Stimulated activated naive CD4-positive, alpha-beta T cell treated with Interleukin-2 at 50 U/mL for 16 hours (primary cell): ENCODE results near the gene CLDN20.

Source experiments
- DNase-seq: peaks from one replicate; lab custom pipeline; 2025; lab: John Stamatoyannopoulos, UW

The CLDN20 gene

GRCh38 chr6:155245193-155245592 lies 18.6 kb upstream of the CLDN20 start:
- no peak for DNase-seq

DNA sequence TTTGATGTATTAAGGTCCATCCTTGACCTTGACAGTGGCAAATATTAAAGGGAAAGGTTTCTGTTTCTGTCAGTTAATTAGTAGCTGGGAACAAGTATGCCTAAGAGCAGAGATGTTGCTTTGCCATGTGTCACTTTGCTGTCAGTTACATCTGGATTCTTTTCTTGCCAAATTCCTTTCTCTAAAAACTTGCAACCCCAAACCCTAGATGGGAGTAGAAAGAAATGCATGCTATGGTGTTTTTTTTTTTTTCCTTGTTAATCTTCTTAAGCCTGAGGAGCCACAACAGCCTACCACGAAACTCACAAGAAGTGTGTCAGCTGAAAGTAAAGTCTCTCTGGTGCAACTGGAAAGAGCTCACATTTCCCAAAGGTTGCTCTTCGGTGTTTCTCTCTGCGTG lies 18.0 kb upstream of the CLDN20 start:
- DNase-seq = no peak

DNA sequence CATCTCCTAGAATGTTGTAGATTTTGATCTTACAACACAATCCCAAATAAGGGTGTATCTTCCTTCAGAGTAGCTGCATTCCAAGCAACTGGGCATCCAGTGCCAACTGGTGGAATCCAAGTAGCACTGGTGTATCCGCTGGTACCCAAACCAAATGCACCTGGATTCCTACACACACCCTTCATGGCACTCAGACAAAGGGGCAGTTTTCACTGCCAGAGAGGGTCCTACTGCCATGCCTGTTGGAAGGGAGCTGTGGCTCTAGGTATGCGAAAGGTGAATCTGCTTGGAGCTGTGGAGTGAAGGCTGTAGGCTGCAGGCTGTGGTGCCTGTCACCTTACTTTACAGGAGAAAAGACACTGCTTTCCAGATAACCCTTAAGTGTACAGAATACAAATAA lies 17.0 kb upstream of the CLDN20 start:
- no peak for DNase-seq

DNA sequence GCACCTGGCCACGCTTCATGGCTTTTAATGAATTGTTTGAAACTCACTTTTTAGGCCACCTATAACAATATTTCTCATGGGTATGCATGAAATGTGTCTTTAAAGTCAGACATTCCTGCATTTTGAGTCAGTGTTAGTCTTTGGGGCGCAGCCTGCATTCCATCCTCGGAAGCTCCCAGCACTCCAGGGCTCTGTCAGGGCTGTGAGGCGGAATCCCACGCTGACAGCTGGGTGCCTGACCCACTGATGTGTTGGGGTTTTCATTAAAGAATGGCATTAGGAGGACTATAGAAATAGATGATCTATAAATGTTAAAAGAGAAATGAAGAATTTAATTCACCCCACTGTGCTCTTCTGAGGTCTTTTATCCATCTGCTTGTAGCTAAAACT lies 16.2 kb upstream of the CLDN20 start:
- no peak for DNase-seq

GRCh38 chr6:155248008-155249001 lies 15.5 kb upstream of the CLDN20 start:
- peak; percentile 13 for DNase-seq

DNA sequence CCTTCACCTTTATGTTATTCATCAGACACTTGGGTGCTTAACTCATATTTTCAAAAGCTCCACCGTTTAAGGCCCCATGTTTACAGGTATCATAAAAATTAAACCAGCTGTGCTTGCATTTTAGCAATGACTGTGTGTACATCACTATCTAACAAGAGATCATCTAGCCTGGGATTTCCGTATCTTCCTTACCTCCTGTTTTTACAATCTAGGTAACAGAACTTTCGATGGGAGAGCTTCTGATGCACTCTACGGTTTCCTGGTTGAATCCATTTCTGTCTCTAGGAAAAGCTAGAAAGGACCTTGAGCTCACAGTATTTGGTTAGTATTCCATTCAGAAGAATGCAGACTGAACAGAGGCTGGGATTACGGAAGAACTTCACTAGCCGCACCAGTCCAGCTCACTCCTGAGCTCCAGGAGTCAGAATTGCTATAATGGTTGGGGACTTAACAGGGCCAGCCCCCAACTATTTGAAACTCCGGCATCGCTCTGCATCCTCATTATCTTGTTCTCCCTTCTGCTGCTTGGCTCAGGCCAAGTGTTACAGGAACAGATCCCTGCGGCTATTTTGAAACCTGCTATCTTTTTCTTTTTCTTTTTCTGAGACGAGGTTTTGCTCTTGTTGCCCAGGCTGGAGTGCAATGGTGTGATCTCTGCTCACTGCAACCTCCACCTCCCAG lies 13.0 kb upstream of the CLDN20 start:
- DNase-seq = no peak

DNA sequence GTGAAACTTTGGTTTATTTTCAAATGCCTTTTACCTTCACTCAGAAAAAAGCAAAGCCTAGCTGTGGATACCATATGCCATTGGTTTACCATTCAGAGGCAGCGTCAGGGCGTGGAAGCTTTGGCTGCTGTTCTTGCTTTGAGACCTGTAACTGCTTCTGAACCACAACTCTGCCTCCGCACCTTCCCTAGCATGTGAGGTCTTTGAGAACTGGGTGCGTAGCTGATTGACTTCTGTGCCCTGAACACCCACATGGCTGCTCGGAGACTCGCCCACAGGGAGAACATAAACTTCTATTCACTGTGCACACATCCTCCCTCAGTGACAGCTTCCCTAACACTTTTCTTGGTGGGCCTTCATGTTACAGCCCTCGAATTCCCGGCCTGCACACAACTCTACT lies 11.2 kb upstream of the CLDN20 start:
- DNase-seq = no peak

DNA sequence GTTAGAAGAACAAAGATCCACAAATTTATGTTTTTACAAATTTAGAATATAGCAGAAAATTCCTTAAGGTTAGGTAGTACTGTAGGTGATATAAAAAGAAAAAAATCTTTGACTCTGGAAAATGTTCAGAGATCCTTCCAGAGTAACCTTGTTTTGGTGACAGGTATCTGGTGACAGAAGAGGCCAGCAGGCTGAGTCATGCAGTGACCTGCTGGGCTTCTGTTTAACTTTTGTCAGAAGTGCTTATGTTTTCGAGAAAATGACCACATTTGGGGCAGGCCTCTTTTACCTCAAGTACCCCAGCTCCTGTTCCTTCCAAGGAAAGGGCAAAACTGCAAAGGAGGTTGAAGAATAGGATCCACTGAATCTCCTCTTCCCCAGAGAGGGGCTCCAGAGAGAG lies 10.5 kb upstream of the CLDN20 start:
- DNase-seq = no peak

DNA sequence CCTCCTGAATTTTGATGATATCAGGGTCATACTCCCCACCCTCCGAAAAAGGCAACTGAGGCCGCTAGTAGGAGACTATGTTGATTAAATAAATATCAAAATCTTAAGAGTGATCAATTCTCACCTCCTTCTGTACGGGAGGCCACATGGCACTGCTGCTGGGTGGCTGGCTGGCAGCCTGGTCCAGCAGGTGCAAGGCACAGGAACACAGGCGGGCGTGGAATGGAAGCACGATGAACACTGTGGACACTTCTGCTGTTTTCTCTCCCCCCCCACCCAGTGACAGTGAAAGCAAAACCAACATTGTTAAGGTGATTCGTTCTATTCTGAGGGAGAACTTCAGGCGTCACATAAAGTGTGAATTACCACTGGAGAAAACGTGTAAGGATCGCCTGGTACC lies 9.7 kb upstream of the CLDN20 start:
- no peak for DNase-seq

DNA sequence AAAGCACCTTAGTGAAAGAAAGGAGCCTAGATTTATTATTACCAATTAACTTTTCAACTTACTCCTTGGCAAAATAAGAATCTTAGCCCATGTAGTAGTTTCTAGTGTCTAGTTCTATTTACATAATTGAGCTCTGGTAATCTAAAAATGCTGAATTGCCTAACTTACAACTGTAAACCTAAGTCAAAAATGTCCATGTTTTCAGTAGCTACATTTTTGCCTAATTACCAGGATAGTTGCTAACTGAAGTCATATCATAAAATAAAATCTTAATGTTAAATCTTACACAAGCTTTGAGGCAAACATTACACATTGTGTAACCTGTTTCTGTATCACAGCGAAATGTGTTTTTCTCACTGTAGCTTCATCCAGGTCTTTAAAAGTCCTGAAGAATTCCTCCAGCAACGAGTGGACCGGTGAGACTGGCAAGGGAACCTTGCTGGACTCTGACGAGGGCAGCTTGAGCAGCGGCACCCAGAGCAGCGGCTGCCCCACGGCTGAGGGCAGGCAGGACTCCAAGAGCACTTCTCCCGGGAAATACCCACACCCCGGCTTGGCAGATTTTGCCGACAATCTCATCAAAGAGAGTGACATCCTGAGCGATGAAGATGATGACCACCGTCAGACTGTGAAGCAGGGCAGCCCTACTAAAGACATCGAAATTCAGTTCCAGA lies 7.6 kb upstream of the CLDN20 start:
- no peak for DNase-seq

GRCh38 chr6:155257796-155258195 lies 6.0 kb upstream of the CLDN20 start:
- no peak for DNase-seq

- no peak for DNase-seq
Measured at GRCh38 chr6:155259204-155259603, 4.6 kb upstream of the CLDN20 start.

DNA sequence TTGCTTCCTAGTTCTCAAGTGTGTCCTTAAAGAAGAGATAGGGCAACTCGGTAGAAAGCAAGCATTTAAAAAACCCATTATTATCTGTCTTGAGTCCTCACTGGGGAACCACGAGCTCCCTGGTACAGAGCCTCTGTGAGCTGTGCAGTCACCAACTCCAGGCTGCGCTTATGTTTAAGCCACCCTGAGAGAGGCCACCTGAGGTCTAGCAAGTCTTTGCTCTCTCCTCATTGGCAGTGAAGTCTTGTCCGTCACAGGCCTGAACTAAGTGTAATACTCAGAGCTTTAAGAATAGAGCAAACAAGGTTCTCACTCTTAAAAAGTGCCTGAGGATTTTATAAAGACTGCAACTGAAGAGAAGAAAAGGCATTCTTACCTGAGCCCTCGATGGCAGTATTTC lies 3.9 kb upstream of the CLDN20 start:
- DNase-seq = no peak

DNA sequence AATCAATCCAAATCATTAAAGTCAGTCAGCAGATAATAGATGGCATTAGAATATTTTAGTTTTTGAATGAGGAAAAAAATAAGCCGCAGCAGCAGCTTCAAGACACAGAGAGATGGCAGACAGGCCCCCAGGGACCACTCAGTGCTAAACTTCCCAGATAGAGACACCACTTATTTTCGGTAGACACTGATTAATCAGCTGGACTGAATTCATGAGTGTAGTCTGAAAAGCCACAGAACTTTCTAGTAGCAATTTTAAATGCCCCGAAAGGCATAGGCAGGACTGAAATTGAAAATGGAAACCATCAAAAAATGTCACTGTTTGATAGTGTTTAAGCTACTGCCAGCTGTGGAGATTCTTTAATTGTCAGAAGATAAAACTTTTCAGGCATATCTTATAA lies 3.1 kb upstream of the CLDN20 start:
- no peak for DNase-seq

GRCh38 chr6:155261111-155261900 lies 2.5 kb upstream of the CLDN20 start:
- DNase-seq = no peak

DNA sequence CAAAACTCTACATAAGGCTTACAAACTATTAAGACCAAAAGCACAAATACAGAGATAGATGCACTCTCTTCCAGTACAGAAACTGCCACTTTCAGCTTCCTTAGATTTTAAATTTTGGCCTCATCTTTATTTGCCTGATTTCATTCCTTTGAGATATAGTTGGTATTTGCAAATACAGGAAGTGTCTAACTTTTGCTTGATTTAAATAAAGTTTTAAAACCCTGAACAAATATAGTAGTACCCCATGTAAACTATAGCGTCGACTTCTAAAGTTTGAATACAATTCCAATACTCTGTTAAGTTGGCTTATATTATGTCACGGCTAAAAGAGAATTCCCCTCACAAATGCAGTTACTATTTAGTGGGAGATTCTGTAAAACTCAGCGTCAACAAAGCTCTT lies 1.2 kb upstream of the CLDN20 start:
- no peak for DNase-seq

- DNase-seq = no peak
Measured at GRCh38 chr6:155264693-155265320, 994 bp downstream of the CLDN20 start.

- no peak for DNase-seq
Measured at GRCh38 chr6:155265843-155266535, 2.2 kb downstream of the CLDN20 start.

DNA sequence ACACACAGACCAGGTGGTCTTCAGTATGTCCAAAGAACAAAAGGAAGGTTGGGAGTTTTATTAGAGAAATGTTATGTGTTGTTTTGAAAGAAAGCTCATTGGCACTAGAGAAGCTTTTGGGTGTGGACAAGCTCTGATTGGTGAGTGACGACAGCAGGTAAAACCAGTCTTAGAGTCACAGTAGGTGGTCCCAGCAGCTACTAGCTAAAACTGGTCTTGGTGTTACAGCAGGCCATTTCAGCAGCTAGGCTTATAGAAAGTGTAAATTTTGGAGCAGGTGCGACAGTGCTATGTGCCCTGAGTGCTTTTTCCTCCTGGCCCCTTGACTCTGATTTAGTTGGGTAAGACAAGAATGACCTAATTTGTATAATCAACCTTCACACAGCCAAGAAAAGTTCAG lies 3.6 kb downstream of the CLDN20 start:
- no peak for DNase-seq

GRCh38 chr6:155268088-155268867 lies 4.5 kb downstream of the CLDN20 start:
- peak; percentile 4 for DNase-seq
